ENCODE data around the gene ARMS2.

DNA sequence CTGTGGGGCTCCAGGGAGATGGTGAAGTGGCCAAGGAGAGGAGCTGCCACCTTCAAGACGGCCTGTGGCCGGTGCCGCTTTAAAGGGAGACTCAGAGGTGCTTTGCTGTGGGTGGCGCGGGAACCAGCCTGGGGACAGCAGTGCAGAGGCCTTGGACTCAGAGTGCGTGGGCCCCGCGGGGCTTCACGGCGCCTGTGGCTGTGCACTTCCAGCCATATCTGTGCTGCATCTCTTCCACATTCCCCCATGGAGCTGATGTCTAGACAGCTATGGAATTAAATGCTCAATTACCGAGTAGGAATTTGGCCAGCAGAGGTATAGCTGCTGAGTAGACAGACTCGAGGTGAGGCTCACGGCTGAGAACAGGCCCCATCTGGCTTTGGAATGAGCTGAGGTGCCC is 48.6 kb downstream of the ARMS2 start:
- no peak for TF ChIP-seq EZH2 (IDR thresholded peaks at IDR 0.05; ENCODE audit: borderline replicate concordance, low read depth, low read length, severe bottlenecking)
- TF ChIP-seq, protein P1, sequence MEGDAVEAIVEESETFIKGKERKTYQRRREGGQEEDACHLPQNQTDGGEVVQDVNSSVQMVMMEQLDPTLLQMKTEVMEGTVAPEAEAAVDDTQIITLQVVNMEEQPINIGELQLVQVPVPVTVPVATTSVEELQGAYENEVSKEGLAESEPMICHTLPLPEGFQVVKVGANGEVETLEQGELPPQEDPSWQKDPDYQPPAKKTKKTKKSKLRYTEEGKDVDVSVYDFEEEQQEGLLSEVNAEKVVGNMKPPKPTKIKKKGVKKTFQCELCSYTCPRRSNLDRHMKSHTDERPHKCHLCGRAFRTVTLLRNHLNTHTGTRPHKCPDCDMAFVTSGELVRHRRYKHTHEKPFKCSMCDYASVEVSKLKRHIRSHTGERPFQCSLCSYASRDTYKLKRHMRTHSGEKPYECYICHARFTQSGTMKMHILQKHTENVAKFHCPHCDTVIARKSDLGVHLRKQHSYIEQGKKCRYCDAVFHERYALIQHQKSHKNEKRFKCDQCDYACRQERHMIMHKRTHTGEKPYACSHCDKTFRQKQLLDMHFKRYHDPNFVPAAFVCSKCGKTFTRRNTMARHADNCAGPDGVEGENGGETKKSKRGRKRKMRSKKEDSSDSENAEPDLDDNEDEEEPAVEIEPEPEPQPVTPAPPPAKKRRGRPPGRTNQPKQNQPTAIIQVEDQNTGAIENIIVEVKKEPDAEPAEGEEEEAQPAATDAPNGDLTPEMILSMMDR (IDR thresholded peaks at IDR 0.05; ENCODE audit: borderline replicate concordance, extremely low read depth, low read length, poor library complexity, severe bottlenecking), result no peak
